NCI-H510A treated with DMSO at 0.1 percent for 48 hours (cell line): ENCODE measurements around the gene GNPTAB.

ENCODE experiments used
- DNase-seq: peaks from one replicate; lab custom pipeline; 2025; lab: John Stamatoyannopoulos, UW

The GNPTAB gene

GRCh38 chr12:101804409-101804808 lies 26.4 kb downstream of the GNPTAB start:
- DNase-seq = no peak

DNA sequence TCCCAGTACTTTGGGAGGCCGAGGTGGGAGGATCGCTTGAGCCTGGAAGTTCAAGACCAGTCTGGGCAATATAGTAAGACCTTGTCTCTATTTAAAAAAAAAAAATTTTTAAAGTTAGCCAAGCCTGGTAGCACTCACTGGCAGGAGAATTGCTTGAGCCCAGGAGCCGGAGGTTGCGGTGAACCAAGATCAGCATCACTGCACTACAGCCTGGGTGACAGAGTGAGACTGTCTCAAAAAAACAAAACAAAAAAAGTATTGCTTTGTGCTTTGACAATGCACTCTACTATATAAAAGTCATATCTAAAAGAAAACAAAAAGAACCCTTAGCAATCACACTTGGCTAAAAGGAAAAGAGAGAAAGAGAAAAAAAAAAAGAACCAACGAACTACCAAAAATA lies 26.8 kb downstream of the GNPTAB start:
- DNase-seq = no peak

DNA sequence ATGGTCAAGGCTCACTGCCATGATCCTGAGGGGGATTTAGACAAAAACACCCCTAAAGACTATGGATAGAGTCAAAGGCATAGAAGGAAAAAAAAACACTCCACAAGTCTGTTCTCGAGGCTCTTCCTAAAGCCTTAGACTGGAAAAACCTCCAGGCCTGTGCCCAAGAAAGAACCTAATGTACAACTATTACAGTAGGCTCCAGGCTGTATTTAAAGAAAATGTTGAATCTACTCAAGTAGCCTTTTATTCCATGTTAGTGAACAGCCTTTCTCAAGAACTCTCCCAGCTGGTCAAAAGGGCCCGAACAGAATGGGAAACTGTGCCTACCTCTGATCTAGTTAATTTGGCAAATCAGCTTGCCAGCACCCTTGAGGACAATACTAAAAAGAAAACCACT lies 28.3 kb downstream of the GNPTAB start:
- no peak for DNase-seq

DNA sequence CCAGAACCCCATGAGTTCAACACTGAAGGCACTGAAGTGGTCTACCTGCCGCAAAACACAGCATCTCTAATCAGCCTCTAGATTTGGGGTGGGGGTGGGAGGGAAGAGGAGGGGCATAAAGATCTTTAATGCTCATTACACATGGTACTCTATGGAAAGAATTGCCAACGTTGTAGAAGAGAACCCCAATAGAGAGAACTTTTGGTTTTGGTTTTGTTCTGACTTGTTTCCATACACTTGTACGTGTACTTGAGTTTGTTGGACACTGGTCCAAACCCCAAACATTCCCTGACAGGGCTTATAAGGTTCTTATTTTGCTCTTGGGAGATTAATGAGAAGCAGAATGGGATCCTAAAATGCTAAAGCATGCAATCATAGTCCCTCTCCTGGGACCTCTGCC lies 31.0 kb downstream of the GNPTAB start:
- no peak for DNase-seq

DNA sequence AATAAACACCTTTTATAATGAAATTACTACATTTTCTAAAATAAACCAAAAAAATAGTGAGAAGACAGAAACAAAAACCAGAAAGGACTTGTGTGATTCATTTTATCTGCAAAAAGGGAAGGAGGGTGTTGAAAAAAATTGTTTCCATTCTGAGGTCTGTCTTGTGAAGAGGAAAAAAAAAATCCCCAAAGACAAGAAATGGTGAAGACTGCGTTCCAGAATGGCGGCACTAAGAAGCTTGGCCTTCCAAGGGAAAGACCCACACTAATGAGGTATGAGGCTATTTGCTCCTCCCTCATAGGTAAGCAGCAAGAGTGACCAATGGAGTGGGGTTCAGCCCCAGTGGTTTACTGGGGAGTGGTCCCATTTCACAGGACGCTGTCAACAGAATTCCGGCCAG lies 35.0 kb downstream of the GNPTAB start:
- no peak for DNase-seq

DNA sequence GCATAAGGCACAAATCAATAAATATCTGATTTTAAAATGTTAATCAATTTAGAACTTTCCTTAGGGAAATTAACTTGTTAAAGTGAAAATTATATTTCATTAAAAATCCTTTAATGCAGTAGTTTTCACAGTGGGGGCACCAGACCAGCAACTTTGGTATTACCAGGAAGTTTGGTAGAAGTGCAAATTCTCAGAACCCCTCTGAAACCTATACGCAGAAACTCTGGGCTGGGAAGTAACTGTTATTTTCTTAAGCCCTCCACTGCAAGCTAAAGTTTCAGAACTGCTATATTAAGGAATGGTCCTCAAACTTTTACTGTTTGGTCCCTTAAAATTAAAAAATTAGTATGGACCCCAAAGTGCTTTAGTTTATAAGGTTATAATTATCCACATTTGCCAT lies 35.7 kb downstream of the GNPTAB start:
- DNase-seq = no peak

DNA sequence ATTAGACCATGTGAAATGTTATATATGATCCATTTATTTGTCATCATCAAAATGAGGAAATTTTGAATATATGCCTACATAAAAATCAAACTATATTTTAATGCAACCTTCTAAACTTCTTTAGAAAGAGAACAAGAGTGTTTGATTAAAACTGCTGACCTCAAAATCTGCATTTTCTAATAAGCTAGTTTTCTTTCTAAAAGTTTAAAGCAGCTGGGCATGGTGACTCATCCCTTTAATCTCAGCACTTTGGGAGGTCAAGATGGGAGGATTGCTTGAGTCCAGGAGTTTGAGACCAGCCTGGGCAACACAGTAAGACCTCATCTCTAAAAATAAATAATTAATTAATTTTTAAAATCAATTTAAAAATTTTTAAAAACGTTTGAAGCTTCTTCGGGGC lies 36.2 kb downstream of the GNPTAB start:
- DNase-seq = no peak

DNA sequence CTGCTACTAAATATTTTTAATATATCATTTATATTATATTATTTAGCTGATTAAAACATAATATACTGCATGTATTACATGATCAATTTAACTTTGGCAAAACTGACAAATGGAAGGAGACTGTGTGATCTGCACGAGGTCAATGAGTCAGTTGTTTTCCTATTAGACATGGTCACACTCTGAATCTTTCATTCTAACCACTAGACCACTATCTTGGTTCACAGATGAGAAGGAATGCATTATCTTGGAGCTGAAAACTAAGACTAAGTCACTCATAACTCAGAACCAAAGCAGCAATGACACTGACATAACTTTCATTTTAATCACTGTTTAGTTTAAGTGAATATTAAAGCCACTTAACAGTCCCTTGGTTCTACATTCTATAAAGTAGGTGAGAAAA lies 37.4 kb downstream of the GNPTAB start:
- DNase-seq = no peak

DNA sequence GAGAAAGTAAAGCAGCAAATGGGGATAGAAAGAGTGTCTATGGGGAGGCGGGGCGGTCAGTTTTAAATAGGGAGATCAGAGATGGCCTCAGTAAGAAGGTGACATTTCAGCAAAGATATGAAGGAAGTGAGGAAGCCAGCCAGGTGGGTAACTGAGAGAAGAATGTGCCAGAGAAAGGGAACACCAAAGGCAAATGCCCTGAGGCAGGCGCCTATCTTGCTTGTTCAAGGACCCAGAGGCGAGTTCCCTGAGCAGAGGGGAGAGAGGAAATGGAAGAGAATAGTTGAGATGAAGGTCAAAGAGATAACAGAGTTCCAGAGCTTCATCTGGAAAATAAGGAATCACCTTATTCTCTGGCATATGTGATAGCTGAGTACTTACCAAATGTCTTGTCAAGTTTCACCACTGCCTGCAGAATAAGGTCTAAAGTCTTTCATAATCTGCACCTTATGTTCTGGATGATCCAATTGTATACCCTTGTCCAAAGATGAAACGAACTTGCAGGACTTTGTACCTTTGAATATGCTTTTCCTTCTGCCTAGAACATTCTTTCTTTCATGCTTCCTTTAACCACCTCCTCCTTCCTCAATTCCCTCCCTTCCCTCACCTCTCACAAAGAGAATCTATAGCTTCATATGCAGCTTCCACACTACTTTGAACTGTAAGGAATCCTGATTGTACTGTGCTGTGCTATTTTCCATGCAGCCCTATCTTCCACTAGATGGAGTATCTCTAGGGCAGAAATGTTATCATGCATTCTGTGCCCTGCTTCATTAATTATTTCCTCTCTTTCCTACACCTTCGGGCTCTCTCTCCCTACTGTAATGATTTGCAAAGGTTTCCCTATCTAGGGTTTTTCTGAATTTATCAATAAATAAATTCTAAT lies 38.5 kb downstream of the GNPTAB start:
- DNase-seq = no peak

- DNase-seq = no peak
Observed at GRCh38 chr12:101789171-101789570, 41.6 kb downstream of the GNPTAB start.

- no peak for DNase-seq
Observed at GRCh38 chr12:101785671-101786070, 45.1 kb downstream of the GNPTAB start.

DNA sequence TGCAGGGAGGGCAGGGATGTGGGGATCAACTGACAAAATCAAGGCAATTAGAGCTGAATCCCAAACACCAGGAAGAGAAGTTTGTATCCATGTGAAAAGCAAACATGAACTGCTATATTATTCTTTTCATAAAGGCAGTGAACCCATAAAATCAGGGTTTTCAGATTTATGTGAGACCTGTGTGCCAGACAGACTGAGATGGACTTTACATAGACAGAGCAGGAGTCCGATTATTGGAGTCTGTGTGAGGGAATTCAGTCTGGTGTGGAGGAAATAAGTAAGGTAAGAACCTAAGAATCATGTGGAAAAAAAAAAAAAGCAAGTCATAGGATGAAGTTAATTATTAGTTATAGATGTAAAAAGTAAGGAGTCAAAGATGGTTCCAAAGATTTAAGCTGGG lies 46.4 kb downstream of the GNPTAB start:
- DNase-seq = no peak

DNA sequence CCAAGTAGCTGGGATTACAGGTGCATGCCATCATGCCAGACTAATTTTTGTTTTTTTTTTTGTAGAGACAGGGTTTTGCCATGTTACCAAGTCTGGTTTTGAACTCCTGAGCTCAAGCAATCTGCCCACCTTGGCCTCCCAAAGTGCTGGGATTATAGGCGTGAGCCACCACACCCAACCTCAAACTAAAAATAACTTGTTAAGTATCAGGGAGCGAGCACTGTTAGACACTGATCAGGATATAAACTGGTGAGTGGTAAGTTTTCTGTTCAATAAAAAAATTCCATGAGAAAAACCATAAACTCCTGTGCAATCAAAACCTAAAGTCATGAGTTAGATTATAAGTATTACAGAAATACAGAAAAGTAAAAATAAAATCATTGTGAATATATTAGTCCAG lies 46.9 kb downstream of the GNPTAB start:
- no peak for DNase-seq

DNA sequence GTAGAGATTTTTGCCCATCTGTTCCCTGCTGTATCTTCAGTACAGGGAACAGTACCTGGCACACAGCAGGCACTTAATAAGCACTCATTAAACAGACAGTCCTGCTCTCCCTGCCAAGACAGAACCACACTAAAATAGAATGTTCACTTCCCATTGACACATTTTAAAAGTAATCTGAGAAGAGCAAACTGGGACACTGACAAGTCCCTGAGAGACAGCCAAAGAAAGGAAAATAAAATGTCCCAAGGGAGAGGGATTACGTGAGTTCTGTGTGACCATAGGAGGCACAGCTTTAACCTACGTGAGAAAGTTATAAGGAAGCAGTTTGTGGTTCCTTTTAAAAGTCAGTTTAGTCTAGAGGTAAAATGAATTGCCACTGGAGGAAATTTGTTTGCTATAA lies 47.6 kb downstream of the GNPTAB start:
- DNase-seq = no peak

DNA sequence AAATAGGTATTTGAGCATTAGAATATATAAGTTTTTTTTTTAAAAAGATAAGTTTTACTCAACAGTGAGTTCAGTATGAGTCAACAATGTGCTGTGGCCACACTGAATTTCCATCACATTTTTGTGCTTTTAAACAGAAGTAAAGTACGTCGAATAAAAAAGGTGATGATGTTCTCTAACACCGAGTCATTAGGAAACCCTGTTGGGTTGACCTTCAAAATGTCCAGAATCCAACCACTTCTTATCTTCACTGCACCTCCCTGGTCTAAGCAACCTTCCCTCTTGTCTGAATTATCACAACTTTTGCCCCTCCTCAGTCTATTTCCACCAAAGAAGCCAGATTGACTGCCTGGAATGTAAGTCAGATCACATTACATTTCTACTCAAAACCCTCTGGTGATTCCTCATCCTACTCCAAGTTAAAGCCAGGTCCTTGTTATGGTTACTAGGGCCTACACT lies 48.5 kb downstream of the GNPTAB start:
- no peak for DNase-seq

- no peak for DNase-seq
Observed at GRCh38 chr12:101781834-101782233, 48.9 kb downstream of the GNPTAB start.

DNA sequence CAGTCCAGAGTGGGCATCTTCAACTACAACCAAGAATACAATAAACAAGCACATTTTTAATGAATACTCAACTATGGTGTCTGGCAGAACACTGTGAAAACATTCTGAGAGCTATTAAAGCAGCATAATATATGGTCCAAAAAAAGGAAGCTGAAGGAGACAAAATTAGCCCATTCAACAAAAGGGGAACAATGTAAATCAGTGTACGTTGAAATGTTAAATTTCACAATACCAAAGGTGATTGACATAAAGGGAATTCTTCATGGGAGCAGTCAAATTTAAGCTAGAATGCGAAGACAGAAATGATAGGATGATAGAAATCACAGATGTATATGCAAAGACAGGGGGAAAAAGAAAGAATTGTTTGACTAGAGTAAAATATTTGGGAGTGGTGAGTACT lies 50.2 kb downstream of the GNPTAB start:
- no peak for DNase-seq

- DNase-seq = peak; percentile 9
Observed at GRCh38 chr12:101779626-101780025, 51.1 kb downstream of the GNPTAB start.

DNA sequence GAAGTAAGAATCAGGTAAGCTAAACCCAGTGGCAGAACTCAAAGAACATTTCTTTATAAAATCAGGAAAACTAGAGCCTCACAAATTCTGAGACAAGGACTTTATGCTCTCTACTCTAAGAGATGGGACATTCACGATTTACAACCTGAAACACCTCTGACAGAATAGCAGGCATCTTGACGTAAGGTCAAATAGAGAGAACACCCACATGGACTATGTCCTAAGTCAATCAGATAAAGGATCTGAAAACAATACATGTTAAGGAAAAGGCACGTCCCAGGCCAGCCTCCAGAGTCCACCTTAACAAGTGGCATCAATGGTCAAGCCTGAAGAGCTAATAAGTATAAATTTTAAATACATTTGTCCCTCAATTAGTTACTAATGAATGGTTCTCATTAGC lies 51.6 kb downstream of the GNPTAB start:
- DNase-seq = no peak

GRCh38 chr12:101777978-101778377 lies 52.8 kb downstream of the GNPTAB start:
- no peak for DNase-seq

DNA sequence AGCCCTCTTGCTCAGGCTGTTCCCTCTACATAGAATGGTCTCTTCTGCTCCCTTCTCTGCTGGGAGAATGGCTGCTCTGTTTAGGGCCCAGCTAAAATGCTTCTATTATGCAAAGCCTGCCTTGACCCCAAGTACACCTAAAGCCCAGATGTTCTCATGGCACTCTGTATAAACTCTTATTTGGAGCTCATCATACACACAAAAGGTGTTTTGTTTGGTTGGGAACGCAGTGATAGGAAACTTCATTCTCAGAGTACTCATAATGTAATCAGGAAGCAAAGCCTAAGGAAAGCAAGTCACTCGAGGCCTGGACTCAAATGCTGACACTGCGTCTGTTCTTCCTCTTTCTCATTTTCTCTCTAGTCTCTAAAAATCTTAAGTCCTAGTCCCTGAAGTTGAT lies 53.3 kb downstream of the GNPTAB start:
- DNase-seq = no peak

GRCh38 chr12:101775816-101776215 lies 54.9 kb downstream of the GNPTAB start:
- no peak for DNase-seq

DNA sequence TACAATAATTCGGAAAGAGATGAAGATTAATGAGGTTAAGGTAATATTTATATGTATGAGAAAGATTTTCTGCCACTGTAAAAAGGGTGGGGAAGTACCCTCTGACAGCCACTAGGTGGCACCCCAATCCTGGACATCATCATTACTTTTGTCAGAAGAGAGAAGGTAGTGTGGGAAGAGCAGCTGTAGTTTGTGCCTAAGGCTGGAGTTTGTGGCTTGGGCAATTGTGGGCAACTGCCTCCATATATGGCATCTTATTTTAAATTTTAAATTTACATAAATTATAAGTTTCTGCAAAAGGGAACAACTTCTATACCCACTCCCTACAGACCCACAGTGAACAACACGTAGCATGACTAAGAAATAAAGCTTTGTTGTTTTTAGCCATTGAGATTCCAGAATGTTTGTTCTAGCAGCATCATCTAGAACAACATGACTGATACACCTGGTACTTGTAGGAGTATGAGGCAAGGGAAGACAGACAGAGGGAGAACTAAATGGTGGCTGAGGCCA lies 57.1 kb downstream of the GNPTAB start:
- DNase-seq = peak; percentile 78
